Right lobe of liver (tissue), 6 donors: ENCODE measurements around the gene EMID1. TPM values are rescaled to one million over a fixed set of nuclear protein-coding genes. Genes with fewer than 3 reads are reported as not detected.

ENCODE experiments used
- ATAC-seq, 4 donors: fragments of 200-7000 bp; cut with Tn5 transposase; one replicate each; pipeline ENCODE4 v1.9.1; 2020; ENCODE audit warnings: mild to moderate bottlenecking in 4 of 4, moderate library complexity in 4 of 4
- DNase-seq, 3 donors: peaks; one replicate each; pipeline ENCODE4 v3.0.0-alpha.2; 2020
- H3K27ac ChIP-seq, 3 donors: fragments of 200-600 bp; one replicate each; pipeline ENCODE4 v1.8.0; 2022
- H3K27me3 ChIP-seq, 2 donors: fragments of 200-600 bp; one replicate each; pipeline ENCODE4 v1.8.0; 2022
- H3K36me3 ChIP-seq, 4 donors: fragments of 200-600 bp; sonication (generic) in 1 of 4; one replicate each; pipeline versions ENCODE4 v1.5.1 to v1.8.0; 2017 to 2022; ENCODE audit warnings: control low read depth in 1 of 4
- H3K4me1 ChIP-seq, 4 donors: fragments of 200-600 bp; sonication (generic) in 1 of 4; one replicate each; pipeline versions ENCODE4 v1.5.1 to v1.8.0; 2017 to 2022; ENCODE audit warnings: control low read depth in 1 of 4
- H3K4me3 ChIP-seq, 3 donors: fragments of 200-600 bp; one replicate each; pipeline ENCODE4 v1.8.0; 2022
- H3K9me3 ChIP-seq, 4 donors: fragments of 200-600 bp; sonication (generic) in 1 of 4; one replicate each; pipeline versions ENCODE4 v1.5.1 to v1.8.0; 2017 to 2022; ENCODE audit warnings: control low read depth in 1 of 4
- POLR2A ChIP-seq: fragments of 450-650 bp; IDR thresholded peaks from one replicate; pipeline ENCODE4 v1.6.1; 2017; ENCODE audit warnings: antibody characterized with exemption, mild to moderate bottlenecking
- WGBS: methylation state at CpG from one replicate; pipeline ENCODE4 v1.1.6; 2018; ENCODE audit warnings: low coverage, low lambda C conversion rate; ENCODE audit not compliant: insufficient coverage; ENCODE audit errors: missing lambda C conversion rate; 5-methylcytosine and 5-hydroxymethylcytosine counted together
- intact Hi-C, 2 donors: fragments of 100-400 bp; cut with DNase I; formaldehyde crosslinking; loops; one replicate each; pipeline versions ENCODE4 v1.11.2 to v1.14.1; 2022
- total RNA-seq, 6 experiments: library from RNA; depleted of rRNA in 2 of 6; stranded (reverse); fragments of >200 nt in 2 of 6; fragmentation: NEBNext Ultra II Directional in 3 of 6; extraction: Animal tissue kit (Norgen Biotek cat#: 25700) in 3 of 6; gene quantifications; one replicate each; pipeline versions ENCODE4 v1.1.0 to v1.2.4, GENCODE V29; 2016 to 2023
- TF ChIP-seq, protein P1 (sequence below), 4 donors: fragments of 200-600 bp in 3 of 4; fragments of 450-650 bp in 1 of 4; IDR thresholded peaks; one replicate each; pipeline versions ENCODE4 v1.5.1 to v1.8.0; 2016 to 2022; ENCODE audit warnings: antibody characterized with exemption in 4 of 4, mild to moderate bottlenecking in 2 of 4
- donor health status: DM: no; HTN: yes; CAD: no.
- donor health status: DM: no; HTN: no; CAD: no.
- donor health status: DM: no; HTN: no; CAD: no.
- donor health status: DM: no; HTN: yes; CAD: no.
- donor health status: DM: no; HTN: yes; CAD: no.

EMID1 gene
- total RNA-seq, 6 experiments from 2014 or later: 1.1 to 2.7 (median 1.5) TPM

- intact Hi-C loops: no loop called here
- no peaks in the 10 kb centered on the region for H3K27me3 ChIP-seq
- H3K27ac ChIP-seq: no peak overlapping the region
- WGBS: 30% methylated on average over 2 of the region's 22 CpGs
- DNase-seq: peak in 2 of 3 donors; percentile 20 to 22
- H3K4me1 ChIP-seq: no peaks in the 10 kb centered on the region
- H3K4me3 ChIP-seq: no peak overlapping the region
- H3K36me3 ChIP-seq: no peaks in the 10 kb centered on the region
- no peaks in the 10 kb centered on the region for H3K9me3 ChIP-seq
- ATAC-seq: peak in 1 of 4 donors; percentile 6
- no peak for TF ChIP-seq POLR2A
- TF ChIP-seq, protein P1, sequence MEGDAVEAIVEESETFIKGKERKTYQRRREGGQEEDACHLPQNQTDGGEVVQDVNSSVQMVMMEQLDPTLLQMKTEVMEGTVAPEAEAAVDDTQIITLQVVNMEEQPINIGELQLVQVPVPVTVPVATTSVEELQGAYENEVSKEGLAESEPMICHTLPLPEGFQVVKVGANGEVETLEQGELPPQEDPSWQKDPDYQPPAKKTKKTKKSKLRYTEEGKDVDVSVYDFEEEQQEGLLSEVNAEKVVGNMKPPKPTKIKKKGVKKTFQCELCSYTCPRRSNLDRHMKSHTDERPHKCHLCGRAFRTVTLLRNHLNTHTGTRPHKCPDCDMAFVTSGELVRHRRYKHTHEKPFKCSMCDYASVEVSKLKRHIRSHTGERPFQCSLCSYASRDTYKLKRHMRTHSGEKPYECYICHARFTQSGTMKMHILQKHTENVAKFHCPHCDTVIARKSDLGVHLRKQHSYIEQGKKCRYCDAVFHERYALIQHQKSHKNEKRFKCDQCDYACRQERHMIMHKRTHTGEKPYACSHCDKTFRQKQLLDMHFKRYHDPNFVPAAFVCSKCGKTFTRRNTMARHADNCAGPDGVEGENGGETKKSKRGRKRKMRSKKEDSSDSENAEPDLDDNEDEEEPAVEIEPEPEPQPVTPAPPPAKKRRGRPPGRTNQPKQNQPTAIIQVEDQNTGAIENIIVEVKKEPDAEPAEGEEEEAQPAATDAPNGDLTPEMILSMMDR (IDR thresholded peaks at IDR 0.05): no peak
Observed at GRCh38 chr22:29167032-29167911, 38.4 kb upstream of the EMID1 start.

GRCh38 chr22:29171721-29172120, 34.0 kb upstream of the EMID1 start:
- H3K4me1 ChIP-seq: no peaks in the 10 kb centered on the region
- H3K4me3 ChIP-seq: no peak overlapping the region
- H3K36me3 ChIP-seq: no peaks in the 10 kb centered on the region
- 76% methylated on average over 6 of the region's 10 CpGs for WGBS
- DNase-seq: peak in 1 of 3 donors; percentile 53
- no peaks in the 10 kb centered on the region for H3K27me3 ChIP-seq
- ATAC-seq: no peak
- intact Hi-C loops: no loop called here
- no peak overlapping the region for H3K27ac ChIP-seq
- no peak for TF ChIP-seq POLR2A
- TF ChIP-seq, protein P1 (IDR thresholded peaks at IDR 0.05): no peak
- H3K9me3 ChIP-seq: peaks cover 0 to 13% (median 0%) of the 10 kb centered on the region in 4 donors

DNA sequence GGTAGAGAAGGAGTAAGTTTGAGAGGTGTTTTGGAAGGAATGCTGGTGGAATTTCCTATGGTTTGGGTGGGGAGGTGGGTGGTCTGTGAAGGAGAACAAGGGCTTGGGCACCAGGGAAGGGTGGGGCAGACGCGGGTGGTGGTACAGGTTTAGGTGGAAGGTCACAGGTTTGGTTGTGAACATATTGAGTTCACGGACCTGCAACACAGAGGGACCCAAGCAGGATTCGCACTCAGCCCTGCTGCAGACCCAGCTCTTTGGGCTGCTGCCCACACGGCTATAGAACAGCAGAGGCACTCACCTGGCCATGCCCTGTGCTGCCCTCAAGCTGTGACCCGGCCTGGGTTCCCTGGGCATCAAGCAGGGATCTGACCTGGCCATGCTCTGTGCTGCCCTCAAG, 33.5 kb upstream of the EMID1 start:
- DNase-seq (peak in 1 of 3 donors; percentile 35), ATAC-seq (no peak)
- H3K36me3 ChIP-seq: no peaks in the 10 kb centered on the region
- no peaks in the 10 kb centered on the region for H3K4me1 ChIP-seq
- no peak overlapping the region for H3K27ac ChIP-seq
- TF ChIP-seq, protein P1 (IDR thresholded peaks at IDR 0.05): no peak
- TF ChIP-seq POLR2A: no peak
- H3K4me3 ChIP-seq: no peak overlapping the region
- WGBS: no CpG with 5 or more reads among the region's 6 CpGs
- no peaks in the 10 kb centered on the region for H3K27me3 ChIP-seq
- intact Hi-C loops: no loop called here
- H3K9me3 ChIP-seq: peaks cover 0 to 13% (median 0%) of the 10 kb centered on the region in 4 donors

DNA sequence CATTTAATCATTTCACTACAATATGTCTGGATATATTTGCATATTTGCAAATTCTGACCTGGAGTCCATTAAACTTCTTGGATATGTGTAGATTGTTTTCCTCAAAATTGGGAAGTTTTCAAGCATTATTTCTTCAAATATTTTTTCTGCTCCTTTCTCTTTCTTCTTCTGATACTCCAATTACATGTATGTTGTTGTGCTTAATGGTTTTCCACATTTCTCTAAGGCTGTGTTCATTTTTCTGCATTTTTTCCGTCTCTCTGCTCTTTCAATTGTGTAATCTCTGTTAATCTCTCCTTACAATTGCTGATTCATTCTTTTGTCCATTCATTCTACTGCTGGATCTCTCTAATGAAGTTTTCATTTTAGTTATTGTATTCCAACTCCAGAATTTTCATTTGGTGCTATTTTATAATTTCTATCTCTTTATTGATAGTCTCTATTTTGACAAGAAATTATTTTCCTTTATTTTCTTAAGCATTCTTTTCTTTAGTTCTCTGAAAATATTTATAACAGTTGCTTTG, 30.3 kb upstream of the EMID1 start:
- no peak overlapping the region for H3K27ac ChIP-seq
- intact Hi-C loops: no loop called here
- no peak for TF ChIP-seq POLR2A
- TF ChIP-seq, protein P1 (IDR thresholded peaks at IDR 0.05): no peak
- no peak overlapping the region for H3K4me3 ChIP-seq
- peaks cover 0 to 2% (median 0%) of the 10 kb centered on the region in 4 donors for H3K36me3 ChIP-seq
- 73% methylated on average over 1 of the region's 1 CpG for WGBS
- H3K4me1 ChIP-seq: no peaks in the 10 kb centered on the region
- no peak for ATAC-seq
- H3K27me3 ChIP-seq: no peaks in the 10 kb centered on the region
- H3K9me3 ChIP-seq: peaks cover 0 to 13% (median 0%) of the 10 kb centered on the region in 4 donors
- no peak for DNase-seq
